SU-DHL-6 (cell line): ENCODE data around the gene YLPM1.
"Not testable (repeated sequence)": the region's sequence is repeated elsewhere in the genome, so short reads cannot be mapped to it uniquely, and the experiment has no call there.

Experiments used
- H2AFZ ChIP-seq: fragments of 200-600 bp; sonication (generic); 2 replicates; pipeline ENCODE4 v1.6.1; 2014; ENCODE audit warnings: low read depth, mild to moderate bottlenecking, moderate library complexity, mixed read lengths, antibody characterized with exemption, low read length; ENCODE audit not compliant: severe bottlenecking
- H3F3A ChIP-seq: fragments of 200-600 bp; shearing (Covaris generic); 2 replicates; pipeline ENCODE4 v1.6.0; 2016; ENCODE audit warnings: antibody characterized with exemption, mild to moderate bottlenecking; ENCODE audit not compliant: insufficient read depth
- H3K27ac ChIP-seq: fragments of 200-600 bp; sonication (generic); 2 replicates; pipeline ENCODE4 v1.5.1; 2016; ENCODE audit warnings: low read depth, mild to moderate bottlenecking, low read length, moderate library complexity, mixed read lengths
- H3K27me3 ChIP-seq: fragments of 200-600 bp; sonication (generic), shearing (Covaris generic); 2 replicates; pipeline ENCODE4 v1.6.0; 2014; ENCODE audit warnings: mild to moderate bottlenecking, low read length
- H3K36me3 ChIP-seq: fragments of 200-600 bp; sonication (generic); 2 replicates; pipeline ENCODE4 v1.6.1; 2014; ENCODE audit warnings: mild to moderate bottlenecking, low read length, mixed read lengths
- H3K4me2 ChIP-seq: fragments of 300-600, 200-600 bp; shearing (Covaris generic), sonication (generic); 2 replicates; pipeline ENCODE4 v1.6.0; 2014; ENCODE audit warnings: low read length, low read depth, mild to moderate bottlenecking; ENCODE audit not compliant: poor library complexity, severe bottlenecking
- H3K4me3 ChIP-seq: fragments of 200-600 bp; sonication (generic); 2 replicates; pipeline ENCODE4 v1.5.1; 2014; ENCODE audit warnings: antibody characterized with exemption, low read length, mild to moderate bottlenecking, mixed read lengths; ENCODE audit not compliant: insufficient read depth, poor library complexity, severe bottlenecking
- H3K79me2 ChIP-seq: fragments of 200-600 bp; sonication (generic); 2 replicates; pipeline ENCODE4 v1.6.1; 2014; ENCODE audit warnings: mild to moderate bottlenecking, low read length, moderate library complexity; ENCODE audit not compliant: insufficient read depth
- H3K9ac ChIP-seq: fragments of 200-600 bp; sonication (generic); 2 replicates; pipeline ENCODE4 v1.7.0; 2014; ENCODE audit warnings: mild to moderate bottlenecking, low read length
- H3K9me2 ChIP-seq: fragments of 200-600 bp; sonication (generic); replicated peaks from 2 replicates; pipeline ENCODE4 v1.6.1; 2014; ENCODE audit warnings: low read length; ENCODE audit not compliant: insufficient read depth
- H3K9me3 ChIP-seq: fragments of 200-600 bp; sonication (generic); 2 replicates; pipeline ENCODE4 v1.6.1; 2014; ENCODE audit warnings: low read length, mixed read lengths; ENCODE audit not compliant: insufficient read depth
- H4K20me1 ChIP-seq: fragments of 200-600 bp; sonication (generic); 2 replicates; pipeline ENCODE4 v1.6.1; 2014; ENCODE audit warnings: low read depth, mild to moderate bottlenecking, antibody characterized with exemption, low read length, moderate library complexity, mixed read lengths
- EZH2phosphoT487 ChIP-seq: fragments of 200-600 bp; sonication (generic), shearing (Covaris generic); conservative IDR thresholded peaks from 2 replicates; pipeline ENCODE4 v1.6.1; 2018; ENCODE audit warnings: mild to moderate bottlenecking, antibody characterized with exemption, low read length, moderate library complexity, mixed read lengths
- TF ChIP-seq, protein P1 (sequence below): fragments of 200-600 bp; sonication (generic); IDR thresholded peaks from one replicate; pipeline ENCODE4 v1.5.1; 2017; ENCODE audit warnings: antibody characterized with exemption, mild to moderate bottlenecking, low read length, moderate library complexity; ENCODE audit not compliant: insufficient read depth, poor library complexity, severe bottlenecking

YLPM1 gene

DNA sequence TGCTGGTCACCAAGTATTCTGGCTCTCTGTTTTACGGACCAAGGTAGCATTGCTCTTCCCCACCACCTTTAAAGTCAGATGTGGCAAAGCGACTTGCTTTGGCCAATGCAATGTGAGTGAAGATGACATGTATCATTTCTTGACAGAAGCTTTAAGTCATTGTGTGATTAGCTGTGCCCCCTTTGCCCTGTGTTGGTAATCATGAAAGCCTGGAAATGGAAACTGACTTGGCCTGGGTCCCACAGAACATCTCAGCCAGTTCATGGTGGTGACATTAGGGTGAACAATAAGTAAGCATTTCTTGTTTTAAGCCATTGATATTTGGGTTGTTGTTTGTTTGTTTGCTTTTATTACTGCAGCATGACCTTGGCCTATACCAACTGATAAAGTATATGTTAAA, 15.9 kb upstream of the YLPM1 start:
- TF ChIP-seq, protein P1, sequence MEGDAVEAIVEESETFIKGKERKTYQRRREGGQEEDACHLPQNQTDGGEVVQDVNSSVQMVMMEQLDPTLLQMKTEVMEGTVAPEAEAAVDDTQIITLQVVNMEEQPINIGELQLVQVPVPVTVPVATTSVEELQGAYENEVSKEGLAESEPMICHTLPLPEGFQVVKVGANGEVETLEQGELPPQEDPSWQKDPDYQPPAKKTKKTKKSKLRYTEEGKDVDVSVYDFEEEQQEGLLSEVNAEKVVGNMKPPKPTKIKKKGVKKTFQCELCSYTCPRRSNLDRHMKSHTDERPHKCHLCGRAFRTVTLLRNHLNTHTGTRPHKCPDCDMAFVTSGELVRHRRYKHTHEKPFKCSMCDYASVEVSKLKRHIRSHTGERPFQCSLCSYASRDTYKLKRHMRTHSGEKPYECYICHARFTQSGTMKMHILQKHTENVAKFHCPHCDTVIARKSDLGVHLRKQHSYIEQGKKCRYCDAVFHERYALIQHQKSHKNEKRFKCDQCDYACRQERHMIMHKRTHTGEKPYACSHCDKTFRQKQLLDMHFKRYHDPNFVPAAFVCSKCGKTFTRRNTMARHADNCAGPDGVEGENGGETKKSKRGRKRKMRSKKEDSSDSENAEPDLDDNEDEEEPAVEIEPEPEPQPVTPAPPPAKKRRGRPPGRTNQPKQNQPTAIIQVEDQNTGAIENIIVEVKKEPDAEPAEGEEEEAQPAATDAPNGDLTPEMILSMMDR: no peak
- no peak for TF ChIP-seq EZH2phosphoT487
- H3F3A ChIP-seq: no peaks in the 10 kb centered on the region
- H3K9me2 ChIP-seq: no peaks in the 10 kb centered on the region
- H3K9me3 ChIP-seq: no peaks in the 10 kb centered on the region
- no peaks in the 10 kb centered on the region for H3K27me3 ChIP-seq
- no peaks in the 10 kb centered on the region for H3K36me3 ChIP-seq
- H3K9ac ChIP-seq: no peak overlapping the region
- H3K27ac ChIP-seq: no peak overlapping the region
- H3K79me2 ChIP-seq: no peaks in the 10 kb centered on the region
- H2AFZ ChIP-seq: no peak overlapping the region
- H3K4me3 ChIP-seq: no peak overlapping the region
- H3K4me2 ChIP-seq: no peak overlapping the region
- no peaks in the 10 kb centered on the region for H4K20me1 ChIP-seq

DNA sequence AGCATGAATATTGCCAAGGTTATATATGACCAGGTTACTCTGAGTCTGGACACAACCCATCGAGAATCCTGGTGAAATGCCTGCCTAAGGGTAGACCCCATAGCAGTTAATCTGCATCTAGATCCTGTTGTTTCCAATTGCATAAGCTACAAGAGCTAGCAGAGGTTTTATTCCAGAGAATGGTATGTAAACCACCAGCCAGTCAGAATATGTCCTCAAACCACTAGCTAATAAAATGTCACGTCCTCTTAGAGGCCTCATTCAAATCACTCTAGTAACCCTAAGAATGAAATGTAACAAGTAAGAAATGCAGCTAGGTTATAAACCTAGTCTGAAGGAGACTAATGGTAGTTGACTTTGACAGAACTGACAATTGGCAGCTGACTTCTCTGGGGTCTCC, 9.0 kb upstream of the YLPM1 start:
- H3K27me3 ChIP-seq: no peaks in the 10 kb centered on the region
- no peak overlapping the region for H3K4me3 ChIP-seq
- no peak overlapping the region for H3K4me2 ChIP-seq
- TF ChIP-seq, protein P1: no peak
- TF ChIP-seq EZH2phosphoT487: no peak
- no peaks in the 10 kb centered on the region for H4K20me1 ChIP-seq
- H3K79me2 ChIP-seq: no peaks in the 10 kb centered on the region
- H3K9me2 ChIP-seq: no peaks in the 10 kb centered on the region
- no peaks in the 10 kb centered on the region for H3F3A ChIP-seq
- no peak overlapping the region for H3K27ac ChIP-seq
- H2AFZ ChIP-seq: no peak overlapping the region
- peaks cover 10% of the 10 kb centered on the region; the same call in 1 of the 2 replicates for H3K9me3 ChIP-seq
- no peak overlapping the region for H3K9ac ChIP-seq
- H3K36me3 ChIP-seq: no peaks in the 10 kb centered on the region

DNA sequence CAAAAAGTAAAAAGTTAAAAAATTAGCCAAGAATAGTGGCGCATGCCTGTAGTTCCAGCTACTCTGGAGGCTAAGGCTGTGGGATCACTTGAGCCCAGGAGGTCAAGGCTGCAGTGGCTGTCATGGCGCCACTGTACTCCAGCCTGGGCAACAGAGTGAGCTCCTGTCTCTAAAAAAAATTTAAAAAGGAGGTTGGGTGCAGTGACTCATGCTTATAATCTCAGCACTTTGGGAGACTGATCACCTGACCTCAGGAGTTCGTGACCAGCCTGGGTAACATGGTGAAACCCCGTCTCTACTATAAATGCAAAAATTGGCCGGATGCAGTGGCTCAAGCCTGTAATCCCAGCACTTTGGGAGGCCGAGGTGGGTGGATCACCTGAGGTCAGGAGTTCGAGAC, 8.2 kb upstream of the YLPM1 start:
- H3K4me2 ChIP-seq: no peak overlapping the region
- H3K36me3 ChIP-seq: no peaks in the 10 kb centered on the region
- no peaks in the 10 kb centered on the region for H3F3A ChIP-seq
- H3K79me2 ChIP-seq: no peaks in the 10 kb centered on the region
- H3K9me3 ChIP-seq: peaks cover 10% of the 10 kb centered on the region; the same call in 1 of the 2 replicates
- no peaks in the 10 kb centered on the region for H3K27me3 ChIP-seq
- no peak overlapping the region for H3K9ac ChIP-seq
- no peak overlapping the region for H3K4me3 ChIP-seq
- no peak overlapping the region for H3K27ac ChIP-seq
- H4K20me1 ChIP-seq: no peaks in the 10 kb centered on the region
- H3K9me2 ChIP-seq: no peaks in the 10 kb centered on the region
- TF ChIP-seq EZH2phosphoT487: no peak
- TF ChIP-seq, protein P1: no peak
- H2AFZ ChIP-seq: no peak overlapping the region

DNA sequence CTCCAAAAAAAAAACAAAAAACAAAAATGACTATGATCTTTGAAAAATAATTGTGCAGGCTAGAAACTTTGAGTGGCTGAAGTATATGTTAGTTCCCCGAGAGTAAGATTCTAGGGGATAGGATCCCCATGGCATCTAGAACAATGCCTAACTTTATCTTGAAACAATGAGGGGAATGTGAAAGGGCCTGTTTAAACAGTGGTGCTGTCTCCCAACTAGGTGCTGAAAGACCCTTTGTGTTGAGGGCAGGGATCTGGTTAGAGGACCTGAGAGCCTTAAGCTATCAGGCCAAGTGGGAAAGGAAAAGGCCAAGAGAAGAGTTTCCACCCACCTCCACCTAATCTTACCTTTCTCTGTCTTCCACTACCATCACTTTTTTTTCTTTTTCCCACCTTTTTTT, 6.8 kb upstream of the YLPM1 start:
- H3K4me2 ChIP-seq: no peak overlapping the region
- no peak overlapping the region for H2AFZ ChIP-seq
- peaks cover 10% of the 10 kb centered on the region; the same call in 1 of the 2 replicates for H3K9me3 ChIP-seq
- no peak overlapping the region for H3K27ac ChIP-seq
- no peaks in the 10 kb centered on the region for H4K20me1 ChIP-seq
- no peak overlapping the region for H3K4me3 ChIP-seq
- H3K79me2 ChIP-seq: no peaks in the 10 kb centered on the region
- H3K9me2 ChIP-seq: no peaks in the 10 kb centered on the region
- H3K9ac ChIP-seq: no peak overlapping the region
- no peak for TF ChIP-seq EZH2phosphoT487
- H3K36me3 ChIP-seq: no peaks in the 10 kb centered on the region
- H3K27me3 ChIP-seq: no peaks in the 10 kb centered on the region
- H3F3A ChIP-seq: no peaks in the 10 kb centered on the region

DNA sequence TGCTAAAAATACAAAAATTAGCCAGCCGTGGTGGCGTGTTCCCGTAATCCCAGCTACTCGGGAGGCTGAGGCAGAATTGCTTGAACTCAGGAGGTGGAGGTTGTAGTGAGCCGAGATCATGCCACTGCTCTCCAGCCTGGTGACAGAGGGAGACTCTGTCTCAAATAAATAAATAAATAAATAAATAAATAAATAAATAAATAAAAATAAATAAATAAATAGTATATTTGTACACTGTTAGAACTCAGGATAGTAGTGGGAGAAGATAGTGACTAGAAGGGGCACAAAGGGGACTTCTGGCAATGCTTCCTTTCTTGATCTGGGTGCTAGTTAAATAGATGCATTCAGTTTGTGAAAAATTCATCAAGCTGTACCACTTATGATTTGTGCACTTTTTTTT, 4.6 kb upstream of the YLPM1 start:
- not testable (repeated sequence) for H3K4me3 ChIP-seq, H3K27me3 ChIP-seq, H3F3A ChIP-seq, H3K4me2 ChIP-seq, H3K9ac ChIP-seq, H3K27ac ChIP-seq, H4K20me1 ChIP-seq, H3K36me3 ChIP-seq, H3K9me3 ChIP-seq, H2AFZ ChIP-seq, H3K79me2 ChIP-seq, H3K9me2 ChIP-seq
